Activated CD8-positive, alpha-beta memory T cell treated with anti-CD3 and anti-CD28 coated beads, Interleukin-2, amount 50 U/mL, for 1 hour (primary cell): ENCODE results near the gene MYO1F.
"Not testable (repeated sequence)": the region's sequence is repeated elsewhere in the genome, so short reads cannot be mapped to it uniquely, and the experiment has no call there.

ENCODE experiments used
- DNase-seq: peaks from one replicate; pipeline ENCODE4 v3.0.0-alpha.2; 2020; ENCODE audit errors: extremely low read depth

The MYO1F gene

GRCh38 chr19:8600064-8600463 is 22.8 kb upstream of the MYO1F start:
- DNase-seq = no peak

DNA sequence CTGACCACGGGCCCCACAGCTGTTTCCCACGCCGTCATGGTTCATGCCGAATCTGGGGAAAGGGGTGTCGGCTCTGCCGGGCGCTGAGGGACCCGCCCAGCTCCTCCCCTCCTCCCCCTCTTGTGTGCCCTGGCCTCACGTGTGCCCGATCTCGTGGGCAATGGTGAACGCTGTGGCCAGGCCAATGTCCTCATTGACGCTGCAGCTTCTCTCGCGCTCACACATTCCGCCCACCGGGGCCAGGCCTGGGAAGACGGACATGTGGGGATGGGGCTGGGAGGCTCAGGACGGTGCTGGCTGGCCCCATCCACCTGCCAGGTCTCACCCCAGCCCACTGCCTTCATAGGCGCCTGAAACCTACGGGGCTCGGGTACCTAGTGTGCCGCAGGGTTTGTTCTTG is 18.9 kb upstream of the MYO1F start:
- DNase-seq = no peak

GRCh38 chr19:8595651-8596050 is 18.4 kb upstream of the MYO1F start:
- DNase-seq = no peak

DNA sequence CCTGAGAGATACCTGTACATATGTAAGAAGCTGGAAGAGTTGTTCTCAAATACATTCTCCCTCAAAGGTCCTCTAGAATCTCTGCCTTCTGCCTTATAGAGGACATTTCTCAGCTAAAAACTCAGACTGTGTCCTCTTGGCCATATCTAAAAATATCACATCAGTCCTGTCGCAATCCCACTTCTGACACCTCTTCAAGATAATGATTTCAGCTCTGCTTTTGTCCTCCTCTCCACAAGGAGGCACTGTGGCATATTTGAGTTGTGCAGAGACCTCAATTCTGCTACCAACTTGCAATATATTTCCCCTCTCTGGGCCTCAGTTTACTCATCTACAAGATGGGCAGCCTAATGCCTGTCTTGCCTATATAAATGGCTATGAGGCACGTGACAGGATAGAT is 16.7 kb upstream of the MYO1F start:
- no peak for DNase-seq

- DNase-seq = peak; percentile 94
These were observed 15.2 kb upstream of the MYO1F start for GRCh38 chr19:8592231-8593009.

- DNase-seq = no peak
These were observed 12.0 kb upstream of the MYO1F start for GRCh38 chr19:8589177-8589714.

GRCh38 chr19:8585894-8586750 is 8.9 kb upstream of the MYO1F start:
- DNase-seq = no peak

DNA sequence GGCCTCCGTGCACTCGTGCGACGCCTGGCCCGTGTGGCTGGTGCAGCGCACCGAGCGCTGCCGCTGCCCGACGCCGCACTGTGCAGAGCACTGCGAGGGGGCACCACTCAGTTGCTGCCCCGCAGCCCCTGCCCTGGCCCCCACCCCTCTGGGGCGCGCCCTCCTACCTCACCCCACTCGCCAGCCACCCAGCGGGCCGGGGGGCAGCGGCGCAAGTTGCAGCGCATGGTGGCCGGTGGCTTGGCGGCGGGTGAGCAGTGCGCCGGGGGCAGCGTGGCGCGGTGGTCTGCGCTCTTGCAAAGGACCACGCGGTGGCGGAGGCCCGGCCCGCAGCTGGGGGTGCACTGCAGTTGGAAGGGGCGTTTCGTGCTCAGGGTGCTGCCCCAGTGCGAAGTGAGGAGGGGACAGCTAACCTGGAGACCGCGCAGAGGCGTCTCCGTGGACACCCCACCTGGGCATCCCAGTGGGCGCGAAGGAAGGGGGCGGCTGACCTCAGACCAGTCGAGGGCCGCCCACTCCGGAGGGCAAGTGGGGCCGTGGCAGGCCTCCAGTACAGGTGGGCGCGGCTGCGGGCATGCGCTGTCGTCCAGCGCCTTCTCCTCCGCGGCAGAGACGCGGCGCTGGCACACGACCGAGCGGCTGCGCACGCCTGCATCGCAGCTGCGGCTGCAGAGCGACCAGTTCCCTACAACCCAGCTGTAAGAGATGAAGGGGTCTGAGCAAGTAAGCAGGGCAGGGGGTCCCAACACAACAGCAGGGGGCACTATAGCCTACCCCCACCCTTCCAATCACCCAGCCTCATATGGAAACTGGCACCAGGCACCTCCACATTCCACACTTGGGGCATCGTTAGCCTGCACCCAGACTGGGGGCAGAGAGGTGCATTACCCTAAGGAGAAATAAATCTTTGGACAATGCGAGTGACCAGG is 8.0 kb upstream of the MYO1F start:
- no peak for DNase-seq

- DNase-seq = peak; percentile 61
These were observed 3.6 kb upstream of the MYO1F start for GRCh38 chr19:8580710-8581281.

GRCh38 chr19:8578642-8579265 is 1.5 kb upstream of the MYO1F start:
- DNase-seq = peak; percentile 41

- no peak for DNase-seq
These were observed 499 bp upstream of the MYO1F start for GRCh38 chr19:8577741-8578140.

GRCh38 chr19:8576273-8576993 is 809 bp downstream of the MYO1F start:
- no peak for DNase-seq

DNA sequence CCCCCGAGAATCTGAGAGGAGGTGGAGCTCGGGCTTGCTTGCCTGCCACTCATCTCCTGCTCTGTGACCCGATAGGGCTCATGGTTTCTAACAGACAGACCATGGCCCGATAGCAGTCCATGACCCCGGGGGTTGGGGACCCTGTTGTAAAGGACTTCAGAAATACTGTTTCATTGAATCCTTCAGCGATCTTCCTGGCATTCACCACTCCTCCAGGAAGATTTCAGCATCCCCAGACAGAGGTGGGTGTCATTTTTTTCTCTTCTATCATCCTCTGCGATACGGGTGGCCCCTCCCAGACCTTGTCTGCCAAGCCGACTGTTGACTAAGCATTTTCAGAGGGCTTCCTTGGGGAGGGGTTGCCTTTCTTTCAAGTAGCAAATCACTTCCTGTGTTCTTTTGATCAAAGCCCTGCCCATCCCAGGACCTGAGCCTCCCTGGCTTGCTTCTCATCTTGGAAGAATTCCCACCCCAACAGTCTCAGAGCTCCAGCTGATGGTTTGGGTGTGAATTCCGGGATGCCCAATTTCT is 1.7 kb downstream of the MYO1F start:
- DNase-seq = no peak

GRCh38 chr19:8574619-8574922 is 2.7 kb downstream of the MYO1F start:
- not testable (repeated sequence) for DNase-seq

- no peak for DNase-seq
These were observed 3.9 kb downstream of the MYO1F start for GRCh38 chr19:8573316-8573715.

DNA sequence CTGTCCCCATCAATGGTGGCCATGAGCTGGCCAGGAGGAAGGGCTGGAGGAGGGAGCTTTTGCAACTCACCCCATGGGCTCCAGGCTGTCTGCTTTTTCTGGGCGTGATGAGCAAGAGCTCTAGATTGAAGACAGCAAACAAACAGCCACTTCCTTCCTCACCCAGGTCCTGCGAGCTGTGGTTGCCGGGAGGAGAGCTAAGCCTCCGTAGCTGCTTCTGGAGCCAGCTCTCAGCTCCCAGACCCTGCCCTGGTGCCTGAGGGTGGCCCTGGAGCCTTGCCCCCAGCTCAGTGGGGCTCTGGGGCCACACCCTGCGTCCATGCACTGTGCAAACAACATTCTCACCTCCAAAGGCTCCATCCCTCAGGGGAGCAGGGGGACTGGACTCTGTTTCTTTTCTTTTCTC is 6.2 kb downstream of the MYO1F start:
- DNase-seq = no peak

DNA sequence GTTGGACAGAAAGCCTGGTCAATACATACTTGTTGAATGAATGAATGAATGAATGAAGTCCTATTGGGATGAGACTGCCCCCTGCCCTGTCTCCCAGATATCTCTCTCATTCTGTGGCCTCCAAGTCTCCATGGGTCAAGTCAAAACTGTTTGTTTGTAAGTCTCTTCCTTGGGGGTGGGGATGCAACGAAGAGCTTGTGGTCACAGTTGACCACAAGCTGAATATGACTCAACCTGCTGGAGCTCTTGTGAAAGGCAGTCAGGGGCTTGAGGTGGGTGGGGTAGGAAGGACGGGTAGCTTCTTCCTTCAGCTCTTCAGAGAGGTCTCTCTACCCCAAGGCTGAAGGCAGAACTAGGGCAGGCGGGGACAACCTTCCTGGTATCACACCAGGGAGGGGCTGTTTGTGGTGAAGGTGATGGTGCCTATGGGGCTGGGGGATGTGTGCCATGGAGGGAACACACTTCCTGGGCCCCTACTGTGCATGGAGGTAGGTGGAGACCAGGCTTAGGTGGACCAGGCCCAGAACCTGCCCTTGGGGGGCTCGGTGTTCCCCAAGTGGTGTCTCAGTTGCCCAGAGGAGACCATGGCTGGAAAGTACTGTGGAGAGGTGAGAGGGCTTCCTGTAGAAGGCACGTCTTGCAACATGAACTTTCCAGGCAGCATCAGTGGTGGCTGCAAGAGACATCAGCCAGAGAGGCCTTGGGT is 8.0 kb downstream of the MYO1F start:
- peak; percentile 54 for DNase-seq

- no peak for DNase-seq
These were observed 9.6 kb downstream of the MYO1F start for GRCh38 chr19:8567522-8568172.

- DNase-seq = no peak
These were observed 10.4 kb downstream of the MYO1F start for GRCh38 chr19:8566855-8567254.
